Type B pancreatic cell (in vitro differentiated cells): Measurements from ENCODE around the gene SAE1. TPM values are rescaled to one million over a fixed set of nuclear protein-coding genes. Genes with fewer than 3 reads are reported as not detected.

ENCODE experiments used
- DNase-seq: peaks from one replicate; pipeline ENCODE4 v3.0.0; 2021; ENCODE audit warnings: mixed read lengths; ENCODE audit not compliant: unreplicated experiment; ENCODE audit errors: extremely low spot score
- H3K27ac Mint-ChIP-seq: 2 replicates; pipeline ENCODE4 v1.8.0; 2021; ENCODE audit warnings: mild to moderate bottlenecking, mixed read lengths
- H3K27me3 Mint-ChIP-seq: 2 replicates; pipeline ENCODE4 v1.8.0; 2021; ENCODE audit warnings: mixed read lengths
- H3K36me3 Mint-ChIP-seq: 2 replicates; pipeline ENCODE4 v1.8.0; 2021; ENCODE audit warnings: mixed read lengths
- H3K4me1 Mint-ChIP-seq: one replicate; pipeline ENCODE4 v1.8.0; 2021; ENCODE audit warnings: mixed read lengths; ENCODE audit not compliant: unreplicated experiment
- H3K4me3 Mint-ChIP-seq: 2 replicates; pipeline ENCODE4 v1.8.0; 2021; ENCODE audit warnings: mild to moderate bottlenecking, mixed read lengths
- H3K9me3 Mint-ChIP-seq: 2 replicates; pipeline ENCODE4 v1.8.0; 2021; ENCODE audit warnings: mixed read lengths
- CTCF ChIP-seq: fragments of 200-600 bp; sonication (generic); conservative IDR thresholded peaks from 2 replicates; pipeline ENCODE4 v1.5.0; 2021; ENCODE audit warnings: antibody characterized with exemption, mild to moderate bottlenecking
- total RNA-seq: library from RNA; stranded (reverse); gene quantifications from 2 replicates; pipeline ENCODE4 v1.2.1, GENCODE V29; 2021; ENCODE audit warnings: low replicate concordance

SAE1 gene
- total RNA-seq, 1 donor from 2014 or later: 155 TPM

- H3K36me3 Mint-ChIP-seq: peaks cover 30% of the 10 kb centered on the region
- no peaks in the 10 kb centered on the region for H3K9me3 Mint-ChIP-seq
- no peak for DNase-seq
- peaks cover 10% of the 10 kb centered on the region for H3K4me1 Mint-ChIP-seq
- no peak overlapping the region for H3K4me3 Mint-ChIP-seq
- no peak overlapping the region for H3K27ac Mint-ChIP-seq
- TF ChIP-seq CTCF: no peak
- no peaks in the 10 kb centered on the region for H3K27me3 Mint-ChIP-seq
These were observed 14.0 kb downstream of the SAE1 start for GRCh38 chr19:47144630-47145029.

- no peak for TF ChIP-seq CTCF
- peaks cover 18% of the 10 kb centered on the region for H3K4me1 Mint-ChIP-seq
- no peaks in the 10 kb centered on the region for H3K9me3 Mint-ChIP-seq
- DNase-seq: no peak
- H3K36me3 Mint-ChIP-seq: peaks cover 38% of the 10 kb centered on the region
- no peaks in the 10 kb centered on the region for H3K27me3 Mint-ChIP-seq
- H3K4me3 Mint-ChIP-seq: no peak overlapping the region
- peak overlapping the region; percentile 34 for H3K27ac Mint-ChIP-seq
These were observed 15.2 kb downstream of the SAE1 start for GRCh38 chr19:47145639-47146486.

DNA sequence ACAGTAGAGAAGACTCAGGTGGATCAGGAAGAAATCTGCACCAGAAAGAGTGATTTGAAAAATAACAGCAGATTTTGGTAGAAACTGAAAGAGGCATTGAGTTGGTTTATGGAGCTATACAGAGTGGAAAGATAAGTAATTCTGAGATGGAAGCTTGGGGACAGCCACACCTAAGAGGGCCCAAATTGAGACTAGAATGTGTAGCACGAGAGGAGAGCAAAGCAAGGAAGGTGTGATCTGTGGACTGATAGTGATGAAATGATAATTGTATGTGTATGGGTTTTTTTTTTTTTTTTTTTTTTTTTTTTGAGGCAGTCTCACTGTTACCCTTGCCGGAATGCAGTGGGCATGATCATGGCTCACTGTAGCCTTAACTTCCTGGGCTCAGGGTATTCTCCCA, 16.3 kb downstream of the SAE1 start:
- no peak overlapping the region for H3K4me3 Mint-ChIP-seq
- H3K4me1 Mint-ChIP-seq: peaks cover 20% of the 10 kb centered on the region
- no peaks in the 10 kb centered on the region for H3K27me3 Mint-ChIP-seq
- H3K27ac Mint-ChIP-seq: peak overlapping the region; percentile 34
- TF ChIP-seq CTCF: no peak
- H3K36me3 Mint-ChIP-seq: peaks cover 46% of the 10 kb centered on the region
- no peak for DNase-seq
- H3K9me3 Mint-ChIP-seq: no peaks in the 10 kb centered on the region

DNA sequence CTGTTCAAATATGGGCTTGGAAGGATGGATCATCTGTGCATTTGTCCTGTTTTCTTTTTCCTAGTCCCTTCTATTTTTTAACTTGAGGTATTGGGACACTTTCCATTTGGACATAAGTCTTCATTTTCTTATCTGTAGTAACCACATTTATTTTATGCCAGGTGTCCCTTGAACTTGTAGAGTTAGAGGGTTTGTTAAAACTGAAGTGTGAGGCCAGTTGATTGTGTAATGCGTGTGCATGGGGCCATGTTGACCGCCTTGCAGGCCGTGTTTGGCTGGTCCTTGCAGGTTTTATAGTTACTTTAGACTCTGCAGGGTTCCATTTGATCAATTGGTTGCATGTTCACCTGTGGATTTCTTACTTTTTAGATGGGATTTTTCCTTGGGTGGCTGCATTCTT, 21.0 kb downstream of the SAE1 start:
- peak overlapping the region; percentile 79 for H3K4me3 Mint-ChIP-seq
- H3K9me3 Mint-ChIP-seq: no peaks in the 10 kb centered on the region
- H3K4me1 Mint-ChIP-seq: peaks cover 34% of the 10 kb centered on the region

GRCh38 chr19:47152205-47152604, 21.6 kb downstream of the SAE1 start:
- peak overlapping the region; percentile 79 for H3K4me3 Mint-ChIP-seq
- peaks cover 47% of the 10 kb centered on the region for H3K36me3 Mint-ChIP-seq
- H3K27ac Mint-ChIP-seq: peak overlapping the region; percentile 93

More for the DNA sequence above, 21.0 kb downstream of the SAE1 start:
- Mint-ChIP-seq H3K27ac (peak overlapping the region; percentile 93), H3K27me3 (no peaks in the 10 kb centered on the region), H3K36me3 (peaks cover 49% of the 10 kb centered on the region)
- TF ChIP-seq CTCF: no peak
- no peak for DNase-seq

More at GRCh38 chr19:47152205-47152604, 21.6 kb downstream of the SAE1 start:
- H3K27me3 Mint-ChIP-seq: no peaks in the 10 kb centered on the region
- no peaks in the 10 kb centered on the region for H3K9me3 Mint-ChIP-seq
- peaks cover 40% of the 10 kb centered on the region for H3K4me1 Mint-ChIP-seq
- no peak for TF ChIP-seq CTCF
- no peak for DNase-seq
